Measurements from ENCODE around the gene KIF23.

- TF ChIP-seq CTCF (IDR thresholded peaks at IDR 0.05), result no peak
- TF ChIP-seq POLR2A (IDR thresholded peaks at IDR 0.05), result no peak
Measured at GRCh38 chr15:69468241-69469121, 54.3 kb downstream of the KIF23 start.

Data from heart left ventricle (tissue), 13 donors.